NCI-H1105 (cell line): ENCODE results near the gene MAPK7.

Experiments
- DNase-seq: peaks from one replicate; lab custom pipeline; 2025; lab: John Stamatoyannopoulos, UW

Gene MAPK7

DNA sequence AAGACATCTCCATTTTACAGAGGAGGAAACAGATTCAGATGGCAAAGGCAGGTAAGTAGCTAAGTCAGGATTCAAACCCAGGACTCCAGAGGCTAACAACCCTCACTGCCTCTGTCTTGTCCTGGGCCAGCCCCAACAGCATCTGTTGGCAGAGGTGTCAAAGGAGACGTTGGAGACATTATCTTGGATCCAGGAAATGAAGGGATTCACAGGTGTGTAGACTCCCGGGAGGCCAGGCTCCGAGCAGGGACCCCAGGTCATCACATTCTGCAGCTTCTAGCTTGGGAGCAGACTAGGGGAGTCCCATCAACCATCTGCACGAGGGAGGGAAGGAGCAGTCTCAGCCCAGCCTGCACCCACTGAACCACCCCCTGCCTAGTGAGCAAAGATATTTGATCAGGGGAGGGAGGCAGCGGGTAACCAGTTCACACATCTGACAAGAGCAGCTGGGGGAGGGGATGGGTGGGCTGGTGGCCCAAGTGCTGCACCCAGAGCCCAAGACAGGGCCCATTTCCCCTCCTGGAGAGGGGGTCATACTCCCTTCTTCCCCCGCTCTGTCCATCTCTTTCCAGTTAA, 14.8 kb upstream of the MAPK7 start:
- DNase-seq: no peak

DNA sequence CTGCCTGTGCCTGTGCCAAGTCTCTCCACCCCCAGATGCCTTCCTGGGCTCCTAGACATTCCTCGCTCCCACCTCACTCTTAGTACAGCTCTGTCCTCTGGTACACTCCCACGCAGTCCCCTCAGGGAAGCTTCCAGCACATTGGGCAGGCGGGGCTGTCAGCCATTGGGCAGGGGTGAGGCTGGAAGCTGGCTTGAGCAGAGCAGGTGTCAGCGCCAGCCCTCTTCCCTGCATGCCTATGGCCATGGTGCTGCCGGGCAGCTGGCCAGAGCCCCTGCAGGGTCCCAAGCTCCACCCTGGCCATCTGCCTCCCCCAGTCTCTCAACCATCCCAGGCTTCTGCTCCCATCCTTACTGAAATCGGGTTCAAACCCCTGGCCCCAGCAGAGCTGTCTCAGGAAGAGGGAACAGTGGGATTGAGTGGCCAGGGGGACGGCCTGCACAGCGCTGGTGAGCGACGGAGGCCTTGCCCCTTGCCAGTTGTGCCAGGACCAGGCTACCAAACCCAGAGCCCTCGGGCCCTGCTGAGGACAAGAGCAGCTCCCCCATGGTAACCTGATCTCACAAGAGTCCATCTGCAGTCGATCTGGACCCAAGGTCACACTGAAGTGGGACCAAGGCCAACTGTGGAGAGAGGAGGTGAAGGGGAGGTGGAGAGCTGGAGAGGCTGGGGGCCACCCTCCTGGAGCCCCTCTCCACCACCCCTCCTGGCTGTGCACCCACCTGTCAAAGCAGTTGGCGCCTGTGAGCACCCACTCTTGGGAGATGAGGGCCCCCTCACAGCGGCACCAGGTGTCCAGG, 13.4 kb upstream of the MAPK7 start:
- no peak for DNase-seq

DNA sequence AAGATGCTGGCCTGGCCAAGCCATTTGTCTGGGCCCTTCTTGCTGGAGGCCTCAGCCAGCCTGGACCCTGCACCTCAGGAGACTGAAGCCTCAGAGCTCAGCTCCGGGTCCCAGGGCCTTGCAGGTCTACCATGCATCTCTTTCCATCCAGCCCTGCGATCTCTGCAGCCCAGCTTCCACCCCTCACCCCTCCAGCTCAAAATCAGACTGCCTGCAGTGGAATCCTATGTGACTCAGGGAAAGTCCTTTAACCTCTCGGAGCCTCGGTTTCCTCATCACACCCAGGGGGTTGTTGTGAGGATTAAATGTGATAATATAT, 12.8 kb upstream of the MAPK7 start:
- DNase-seq: no peak

DNA sequence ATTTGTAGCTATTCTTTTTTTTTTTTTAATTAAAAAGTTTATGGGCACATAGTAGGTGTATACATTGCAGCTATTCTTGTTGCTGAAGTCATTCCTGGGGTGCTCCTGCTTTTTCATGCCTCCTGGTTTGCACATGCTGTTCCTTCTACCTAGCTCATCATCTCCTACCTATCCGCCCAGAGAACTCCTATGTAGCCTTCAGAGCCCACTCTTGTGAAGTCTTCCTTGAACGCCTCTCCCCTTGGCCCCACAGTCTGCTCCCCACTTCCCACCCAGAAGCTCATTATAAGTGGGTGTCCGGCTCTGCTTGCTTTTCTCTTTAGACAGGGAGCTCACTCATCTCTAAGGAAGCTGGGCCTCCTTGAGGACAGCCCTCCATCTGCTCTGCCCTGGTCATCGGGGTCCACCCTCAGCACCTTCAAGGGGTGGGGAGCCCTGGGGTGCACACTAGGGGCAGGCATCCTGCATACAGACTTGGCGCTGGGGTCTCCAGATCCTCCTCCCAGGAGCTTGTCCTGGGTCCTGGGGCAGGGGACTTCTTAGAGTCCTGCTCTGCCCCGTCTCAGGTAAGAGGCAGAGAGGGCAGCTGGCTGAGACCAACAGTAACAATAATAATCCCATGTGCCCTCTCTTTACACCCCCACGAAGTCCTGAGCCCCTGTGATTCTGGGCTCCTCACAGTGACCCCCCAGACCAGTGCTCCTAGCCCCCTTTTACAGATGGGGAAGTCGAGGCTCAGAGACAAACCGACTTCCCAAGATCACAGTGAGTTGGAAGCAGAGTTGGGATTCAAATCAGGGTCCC, 12.3 kb upstream of the MAPK7 start:
- DNase-seq: no peak

DNA sequence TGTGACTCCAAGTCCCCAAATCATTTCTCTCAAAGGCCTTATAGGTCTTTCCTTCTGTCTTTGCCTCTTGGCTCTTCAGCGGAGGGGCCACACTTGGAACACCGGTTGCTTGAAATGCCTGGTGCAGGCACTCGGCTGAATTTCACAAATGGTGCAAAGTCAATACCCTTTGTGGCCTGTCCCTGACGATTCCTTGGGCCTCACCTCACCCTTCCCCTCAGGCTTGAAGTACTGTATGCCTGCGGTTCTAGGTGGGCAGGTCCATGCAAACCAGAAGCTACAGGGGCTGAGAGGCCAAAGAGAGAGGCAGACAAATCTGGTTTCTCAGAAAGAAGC, 11.7 kb upstream of the MAPK7 start:
- DNase-seq: no peak

DNA sequence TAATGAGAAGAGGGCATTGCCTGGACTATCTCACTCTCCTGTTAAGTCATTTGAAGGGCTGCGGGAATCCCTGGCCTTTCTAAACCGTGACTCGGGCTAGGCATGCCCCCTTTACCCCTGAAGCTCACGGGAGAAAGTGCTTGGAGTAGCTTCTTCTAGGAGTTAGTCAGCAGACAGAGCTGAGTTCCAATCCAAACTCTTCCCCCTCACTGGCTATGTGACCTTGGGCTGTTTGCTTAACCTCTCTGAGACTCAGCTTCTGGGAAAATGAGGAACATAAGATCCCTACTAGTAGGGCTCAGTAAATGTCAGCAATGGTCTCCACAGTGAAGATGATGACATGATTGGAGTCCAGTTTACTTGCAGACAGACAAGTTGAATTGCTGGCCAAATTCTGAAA, 10.1 kb upstream of the MAPK7 start:
- DNase-seq: no peak

DNA sequence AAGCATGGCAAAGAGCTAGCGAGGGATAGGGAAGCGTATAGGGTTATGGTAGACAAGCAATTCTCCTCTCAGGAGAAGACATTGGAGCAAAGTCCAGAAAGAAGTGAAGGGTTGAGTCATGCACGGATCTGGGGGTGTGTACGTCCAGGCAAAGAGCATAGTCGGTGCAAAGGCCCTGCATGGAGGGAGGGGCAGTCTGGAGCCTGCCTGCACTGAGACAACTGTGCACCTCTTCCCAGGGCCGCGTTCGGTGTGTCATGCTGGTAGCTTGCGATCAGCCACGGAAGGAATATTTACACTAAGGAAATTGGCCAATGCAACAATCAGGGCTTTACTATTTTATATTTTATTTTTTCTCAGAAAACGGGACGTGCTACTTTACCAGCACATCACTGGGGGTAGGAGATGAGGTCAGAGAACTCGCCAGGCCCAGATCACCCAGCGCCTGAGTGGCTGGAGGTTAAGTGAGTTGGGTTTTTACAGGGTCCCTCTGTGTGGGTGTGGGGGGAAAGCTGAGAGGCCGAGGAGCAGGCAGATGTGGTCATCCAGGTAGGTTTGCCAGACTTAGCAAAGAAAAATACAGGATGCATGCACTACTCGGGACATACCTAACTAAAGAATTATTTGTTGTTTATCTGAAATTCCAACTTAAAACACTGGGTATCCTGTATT, 9.1 kb upstream of the MAPK7 start:
- DNase-seq: no peak

DNA sequence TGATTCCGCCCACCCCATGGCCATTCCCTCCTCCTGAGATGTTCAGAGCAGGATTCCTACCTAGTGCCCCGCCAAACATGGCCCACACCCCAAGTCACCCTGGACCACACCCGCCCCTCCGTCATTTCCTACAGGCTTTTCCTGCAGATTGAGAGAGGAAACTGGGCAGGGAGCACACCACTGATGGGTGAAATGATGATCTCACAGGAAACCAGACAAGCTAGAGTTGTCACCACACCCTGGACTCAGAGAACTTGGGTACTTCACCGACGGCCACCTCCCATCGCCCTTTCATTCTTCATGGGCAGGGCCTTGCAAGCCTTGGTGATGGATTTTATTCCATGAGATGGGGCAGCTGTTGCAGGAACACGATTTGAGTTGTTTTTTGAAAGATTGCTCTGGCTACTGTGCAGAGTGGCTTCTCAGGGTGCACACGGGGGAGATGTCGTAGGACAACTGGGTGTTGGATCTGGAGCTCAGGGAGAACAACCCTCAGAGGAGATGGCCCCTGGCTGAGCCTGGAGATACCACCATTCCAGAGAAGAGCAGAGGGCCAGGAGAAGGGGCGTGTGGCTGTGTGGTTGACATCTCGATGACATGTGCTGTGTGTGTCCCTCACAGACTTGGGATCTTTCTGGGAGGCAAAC, 8.3 kb upstream of the MAPK7 start:
- DNase-seq: no peak

DNA sequence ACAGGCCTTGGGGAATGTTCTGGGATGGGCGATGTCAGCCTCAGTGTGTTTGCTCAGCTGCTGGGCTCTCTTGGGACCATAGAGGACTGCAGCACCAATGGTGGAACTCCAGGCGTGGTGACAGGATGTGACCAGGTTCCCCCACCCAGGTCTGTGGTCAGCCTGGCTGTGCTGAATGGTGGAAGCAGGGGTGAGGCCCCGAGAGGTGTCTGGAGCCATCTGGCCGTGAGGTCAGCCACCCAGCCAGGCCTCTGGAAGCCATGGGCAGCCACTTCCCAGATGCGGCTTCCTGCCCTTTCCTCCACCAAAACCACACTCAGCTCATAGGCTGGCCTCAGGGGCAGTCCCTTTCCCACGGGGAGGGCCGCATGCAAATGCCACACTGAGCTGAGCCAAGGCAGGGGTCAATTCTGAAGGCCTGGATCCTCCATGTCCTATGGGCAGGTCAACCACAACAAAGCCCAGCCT, 7.8 kb upstream of the MAPK7 start:
- DNase-seq: no peak

DNA sequence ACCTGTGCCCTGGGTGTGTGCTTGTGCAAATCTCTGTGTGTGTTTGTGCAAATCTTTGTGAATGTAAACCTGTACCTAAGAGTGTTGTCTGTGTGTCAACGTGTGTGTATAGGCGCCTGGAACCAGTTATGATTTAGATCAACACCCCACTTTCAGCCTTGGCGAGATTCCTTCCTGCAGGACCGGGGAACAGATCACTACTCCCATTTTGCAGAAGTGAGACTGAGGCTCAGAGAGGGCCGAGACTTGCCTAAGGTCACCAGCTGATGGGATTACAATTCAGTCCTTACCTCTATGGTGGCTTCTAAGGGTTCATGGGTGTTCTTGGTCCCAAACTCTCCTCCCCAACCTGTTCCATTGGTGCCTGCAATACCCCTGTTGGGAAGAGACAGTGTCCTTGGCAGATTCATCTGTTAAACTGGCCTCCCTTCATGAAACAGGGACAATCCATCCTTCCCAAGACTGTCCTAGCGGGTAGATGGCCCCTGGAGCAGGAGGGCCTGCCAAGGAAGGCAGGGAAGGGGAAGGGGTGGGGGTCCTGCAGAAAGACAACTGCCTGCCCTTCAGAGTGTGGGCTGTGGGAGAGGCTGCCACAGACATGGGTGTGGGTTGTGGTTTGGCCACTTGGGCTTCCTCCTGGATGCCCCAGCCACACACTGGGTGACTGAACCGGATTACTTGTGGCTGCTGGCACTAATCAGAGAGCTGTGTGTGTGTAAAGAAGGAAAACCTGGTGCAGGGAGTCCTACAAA, 6.9 kb upstream of the MAPK7 start:
- DNase-seq: no peak

DNA sequence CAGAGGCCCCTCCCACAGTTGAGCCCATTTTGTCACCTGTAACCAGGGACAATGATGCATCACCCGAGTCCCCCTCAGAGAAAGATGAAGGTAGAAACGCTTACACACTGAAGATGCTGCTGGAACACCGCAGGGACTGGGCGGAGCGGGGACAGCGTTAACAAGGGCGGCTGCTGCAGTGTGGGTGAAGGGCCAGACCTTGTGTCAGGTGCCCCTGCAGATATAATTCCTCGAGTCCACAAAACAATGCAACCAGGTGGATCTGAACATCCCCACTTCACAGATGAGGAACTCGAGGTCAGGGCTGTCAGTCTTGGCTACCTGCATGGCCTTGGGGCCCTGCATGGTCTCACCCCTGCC, 6.3 kb upstream of the MAPK7 start:
- no peak for DNase-seq

DNA sequence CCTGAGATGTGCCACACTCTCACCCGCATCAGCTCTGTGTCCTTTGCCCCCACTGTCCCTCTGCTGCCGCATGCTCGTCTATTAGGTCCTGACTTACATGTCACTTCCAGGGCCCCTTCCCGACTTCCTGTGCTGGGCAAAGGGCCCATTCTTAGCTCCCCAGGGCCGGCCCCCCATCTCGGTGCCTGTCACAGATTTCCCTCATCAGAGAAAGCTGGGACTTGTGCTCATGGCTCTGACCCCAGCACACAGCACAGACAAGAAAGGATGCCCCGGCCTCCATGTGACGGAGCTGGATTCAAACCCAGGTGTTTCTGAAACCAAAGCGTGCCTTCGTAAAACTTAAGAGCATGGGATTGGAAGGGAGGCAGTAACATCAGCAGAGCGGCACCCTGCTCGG, 5.9 kb upstream of the MAPK7 start:
- DNase-seq: no peak

DNA sequence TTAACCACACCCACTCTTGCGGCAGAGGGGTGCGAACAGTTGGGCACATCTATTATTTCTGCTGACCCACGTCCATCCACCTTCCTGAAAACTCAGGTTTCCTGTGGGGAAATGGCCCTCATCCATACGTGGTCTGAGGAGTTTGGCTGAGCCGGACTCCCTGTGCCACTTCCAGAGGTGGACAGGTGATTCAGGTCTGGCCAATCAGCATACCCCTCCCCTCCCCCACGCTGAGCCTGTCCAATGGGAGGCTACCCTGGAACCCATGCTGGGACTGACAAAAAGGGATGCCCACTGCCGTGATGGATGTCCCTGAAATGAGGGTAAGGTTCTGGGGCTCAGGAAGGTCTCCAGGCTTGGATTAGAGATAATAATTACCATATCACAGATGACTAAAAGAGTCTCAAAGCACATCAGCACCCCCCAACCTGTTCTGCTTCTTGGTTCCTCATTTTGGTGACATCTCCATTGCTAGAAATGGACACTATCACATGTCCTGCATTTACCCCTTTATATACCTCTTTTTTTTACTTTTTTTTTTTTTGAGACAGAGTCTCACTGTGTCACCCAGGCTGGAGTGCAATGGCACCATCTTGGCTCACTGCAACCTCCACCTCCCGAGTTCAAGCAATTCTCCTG, 5.3 kb upstream of the MAPK7 start:
- DNase-seq: no peak

DNA sequence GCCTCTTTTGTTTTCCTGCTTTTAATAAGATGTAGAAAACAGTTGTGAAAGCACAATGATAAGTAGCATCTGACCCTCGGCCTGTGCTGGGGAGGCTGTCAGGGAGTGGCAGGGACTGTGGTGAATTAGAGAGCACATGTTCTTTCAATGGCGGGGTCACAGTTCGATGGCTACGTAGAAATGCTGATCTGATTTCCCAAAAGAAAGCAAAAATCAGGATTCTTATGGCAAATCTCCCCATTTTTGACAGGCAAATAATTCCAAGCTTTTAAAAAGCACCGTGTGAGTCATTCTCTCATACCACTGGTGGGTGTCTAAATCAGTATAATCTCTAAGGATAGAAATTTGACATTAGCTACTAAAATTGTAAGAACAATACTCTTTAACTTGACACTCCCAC, 4.2 kb upstream of the MAPK7 start:
- DNase-seq: no peak

DNA sequence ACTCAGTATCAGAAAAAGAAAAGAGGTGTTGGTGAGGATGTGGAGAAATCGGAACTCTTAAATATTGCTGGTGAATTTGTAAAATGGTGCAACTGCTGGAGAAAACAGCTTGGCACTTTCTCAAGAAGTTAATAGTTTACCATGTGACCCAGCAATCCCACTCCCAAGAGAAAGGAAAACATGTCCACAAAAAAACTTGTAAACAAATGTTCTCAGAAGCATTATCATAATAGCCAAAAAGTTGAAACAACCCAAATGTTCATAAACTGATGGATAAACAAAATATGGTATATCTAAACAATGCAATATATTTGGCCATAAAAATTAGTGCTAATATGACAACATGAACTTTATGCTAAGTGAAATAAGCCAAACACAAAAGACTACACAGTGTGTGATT, 2.6 kb upstream of the MAPK7 start:
- no peak for DNase-seq

DNA sequence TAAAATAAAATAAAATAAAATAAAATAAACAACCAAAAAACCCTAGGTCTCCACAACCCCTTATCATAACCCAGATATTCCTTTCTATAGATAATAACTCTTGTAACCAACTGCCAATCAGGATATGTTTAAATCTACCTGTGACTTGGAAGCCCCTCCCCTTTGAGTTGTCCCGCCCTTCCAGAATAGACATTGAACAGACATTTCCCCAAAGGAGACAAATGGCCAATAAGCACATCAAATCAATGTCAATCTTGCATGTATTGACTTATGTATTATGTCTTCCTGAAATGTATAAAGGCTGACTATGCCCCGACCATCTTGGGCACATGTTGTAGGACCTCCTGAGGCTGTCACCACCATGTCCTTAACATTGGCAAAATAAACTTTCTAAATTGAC, 1.5 kb upstream of the MAPK7 start:
- peak; percentile 56 for DNase-seq

DNA sequence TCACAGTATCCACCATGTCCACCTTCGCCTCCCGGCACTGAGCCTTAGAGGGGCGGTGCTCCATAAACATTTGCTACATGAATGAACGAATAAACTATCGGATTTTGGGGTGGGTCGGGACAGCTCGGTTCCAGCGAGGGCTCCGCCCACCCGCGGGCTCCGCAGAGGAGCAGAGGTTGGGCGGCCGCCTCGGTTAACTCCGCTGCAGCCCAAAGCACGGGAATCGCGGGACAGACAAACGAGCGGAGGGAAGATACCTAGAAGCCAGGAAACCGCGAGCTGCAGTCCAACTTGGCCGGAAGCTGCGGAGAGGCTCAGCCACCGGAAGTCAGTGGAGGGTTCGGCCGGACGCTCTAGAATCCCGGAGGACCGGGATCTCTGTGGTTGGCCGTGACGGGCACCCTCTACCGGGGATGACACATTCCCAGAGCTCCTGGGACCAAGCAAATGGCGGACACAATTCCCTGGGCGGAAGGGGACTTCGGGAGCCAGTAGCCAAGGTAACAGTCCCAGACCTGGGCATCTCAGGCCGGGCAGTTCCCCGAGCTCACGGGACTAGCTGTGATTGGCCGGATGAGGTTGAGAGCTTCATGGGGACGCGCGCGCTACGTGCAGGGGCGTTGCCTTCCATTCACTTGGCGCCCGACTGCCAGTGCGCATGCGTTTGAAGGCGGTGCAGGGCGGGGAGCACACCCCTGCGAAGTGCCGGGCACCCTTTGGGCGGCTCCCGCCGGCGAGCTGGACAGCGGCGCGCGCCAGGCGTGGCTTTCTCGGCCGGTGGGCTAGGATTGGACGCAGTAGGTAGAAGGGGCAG, 489 bp upstream of the MAPK7 start:
- peak; percentile 100 for DNase-seq

DNA sequence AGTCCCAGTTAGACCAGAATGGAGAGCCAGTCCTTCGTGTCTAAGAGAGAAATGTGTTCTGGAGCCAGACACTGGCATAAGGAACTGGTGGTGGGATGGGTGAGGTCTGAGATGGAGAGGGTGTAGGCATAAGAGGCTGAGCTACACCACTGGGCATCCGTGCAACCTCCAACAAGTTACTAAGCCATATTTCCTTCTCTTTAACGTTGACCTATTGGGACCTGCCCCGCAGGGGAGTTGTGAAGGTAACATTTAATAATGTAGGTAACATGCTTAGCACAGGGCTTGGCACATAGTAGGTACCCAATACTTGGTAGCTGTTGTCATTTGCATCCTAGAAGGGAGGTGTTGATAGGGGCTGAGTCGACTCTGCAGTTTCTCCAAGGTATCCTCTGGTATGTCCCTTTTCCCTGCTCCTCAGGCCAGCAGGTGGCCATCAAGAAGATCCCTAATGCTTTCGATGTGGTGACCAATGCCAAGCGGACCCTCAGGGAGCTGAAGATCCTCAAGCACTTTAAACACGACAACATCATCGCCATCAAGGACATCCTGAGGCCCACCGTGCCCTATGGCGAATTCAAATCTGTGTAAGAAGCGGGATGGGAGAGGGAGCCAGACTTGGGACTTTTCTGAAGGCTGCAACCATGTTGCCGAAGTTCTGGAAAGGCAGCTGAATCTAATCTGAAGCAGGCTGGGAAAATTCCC, 1.2 kb downstream of the MAPK7 start:
- DNase-seq: no peak

DNA sequence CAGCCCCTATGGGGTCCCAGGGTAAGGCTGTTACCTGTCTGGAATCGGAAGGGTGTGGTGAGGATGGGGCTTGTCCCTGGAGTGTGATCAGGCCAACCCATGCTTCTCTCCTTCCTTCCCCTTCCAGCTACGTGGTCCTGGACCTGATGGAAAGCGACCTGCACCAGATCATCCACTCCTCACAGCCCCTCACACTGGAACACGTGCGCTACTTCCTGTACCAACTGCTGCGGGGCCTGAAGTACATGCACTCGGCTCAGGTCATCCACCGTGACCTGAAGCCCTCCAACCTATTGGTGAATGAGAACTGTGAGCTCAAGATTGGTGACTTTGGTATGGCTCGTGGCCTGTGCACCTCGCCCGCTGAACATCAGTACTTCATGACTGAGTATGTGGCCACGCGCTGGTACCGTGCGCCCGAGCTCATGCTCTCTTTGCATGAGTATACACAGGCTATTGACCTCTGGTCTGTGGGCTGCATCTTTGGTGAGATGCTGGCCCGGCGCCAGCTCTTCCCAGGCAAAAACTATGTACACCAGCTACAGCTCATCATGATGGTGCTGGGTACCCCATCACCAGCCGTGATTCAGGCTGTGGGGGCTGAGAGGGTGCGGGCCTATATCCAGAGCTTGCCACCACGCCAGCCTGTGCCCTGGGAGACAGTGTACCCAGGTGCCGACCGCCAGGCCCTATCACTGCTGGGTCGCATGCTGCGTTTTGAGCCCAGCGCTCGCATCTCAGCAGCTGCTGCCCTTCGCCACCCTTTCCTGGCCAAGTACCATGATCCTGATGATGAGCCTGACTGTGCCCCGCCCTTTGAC, 2.4 kb downstream of the MAPK7 start:
- DNase-seq: no peak
